Parathyroid adenoma (tissue), 2 donors: ENCODE results near the gene RPS6KA2.

ENCODE experiments used
- H2AFZ ChIP-seq: fragments of 300-600 bp; sonication (generic); one replicate; pipeline ENCODE4 v1.7.0; 2017; ENCODE audit warnings: antibody characterized with exemption, mild to moderate bottlenecking
- H3K27ac ChIP-seq: fragments of 300-600 bp; sonication (generic); one replicate; pipeline ENCODE4 v1.7.0; 2017
- H3K27me3 ChIP-seq: fragments of 300-600 bp; sonication (generic); one replicate; pipeline ENCODE4 v1.7.0; 2017; ENCODE audit warnings: low read length; ENCODE audit not compliant: control insufficient read depth, insufficient read depth
- H3K36me3 ChIP-seq: fragments of 300-600 bp; sonication (generic); one replicate; pipeline ENCODE4 v1.7.0; 2017; ENCODE audit warnings: low read length; ENCODE audit not compliant: control insufficient read depth, insufficient read depth
- H3K4me1 ChIP-seq: fragments of 300-600 bp; sonication (generic); one replicate; pipeline ENCODE4 v1.7.0; 2017; ENCODE audit warnings: control low read depth
- H3K4me2 ChIP-seq: fragments of 300-600 bp; sonication (generic); one replicate; pipeline ENCODE4 v1.7.0; 2017; ENCODE audit warnings: low read length
- H3K4me3 ChIP-seq: fragments of 300-600 bp; sonication (generic); one replicate; pipeline ENCODE4 v1.7.0; 2017; ENCODE audit warnings: low read depth, low read length
- H3K79me2 ChIP-seq: fragments of 300-600 bp; sonication (generic); one replicate; pipeline ENCODE4 v1.7.0; 2017; ENCODE audit warnings: control low read depth
- H3K9ac ChIP-seq: fragments of 300-600 bp; sonication (generic); one replicate; pipeline ENCODE4 v1.7.0; 2017; ENCODE audit warnings: mild to moderate bottlenecking
- H3K9me3 ChIP-seq: fragments of 300-600 bp; sonication (generic); one replicate; pipeline ENCODE4 v1.7.0; 2017; ENCODE audit warnings: low read length; ENCODE audit not compliant: control insufficient read depth
- CTCF ChIP-seq: fragments of 300-600 bp; sonication (generic); IDR thresholded peaks from one replicate; pipeline ENCODE4 v1.7.0; 2017; ENCODE audit warnings: antibody characterized with exemption, mild to moderate bottlenecking
- donor health status: primary hyperparathyroidism.

The RPS6KA2 gene

GRCh38 chr6:166446567-166447065 lies 180.4 kb downstream of the RPS6KA2 start:
- H3K36me3 ChIP-seq: no peaks in the 10 kb centered on the region

GRCh38 chr6:166446146-166446545 lies 180.9 kb downstream of the RPS6KA2 start:
- no peak for TF ChIP-seq CTCF
- H3K79me2 ChIP-seq: no peaks in the 10 kb centered on the region
- H3K27ac ChIP-seq: no peak overlapping the region
- H3K4me2 ChIP-seq: no peak overlapping the region
- H3K4me3 ChIP-seq: no peak overlapping the region
- H3K36me3 ChIP-seq: no peaks in the 10 kb centered on the region
- H2AFZ ChIP-seq: no peak overlapping the region
- H3K9ac ChIP-seq: no peak overlapping the region
- H3K9me3 ChIP-seq: no peaks in the 10 kb centered on the region
- no peaks in the 10 kb centered on the region for H3K27me3 ChIP-seq
- no peaks in the 10 kb centered on the region for H3K4me1 ChIP-seq

More at GRCh38 chr6:166446567-166447065, 180.4 kb downstream of the RPS6KA2 start:
- H3K79me2 ChIP-seq: no peaks in the 10 kb centered on the region
- no peak overlapping the region for H3K27ac ChIP-seq
- H3K9me3 ChIP-seq: no peaks in the 10 kb centered on the region
- no peaks in the 10 kb centered on the region for H3K4me1 ChIP-seq
- no peak overlapping the region for H3K9ac ChIP-seq
- no peak for TF ChIP-seq CTCF
- no peak overlapping the region for H3K4me3 ChIP-seq
- no peaks in the 10 kb centered on the region for H3K27me3 ChIP-seq
- H2AFZ ChIP-seq: no peak overlapping the region
- no peak overlapping the region for H3K4me2 ChIP-seq

- Histone ChIP-seq H3K4me1 (no peaks in the 10 kb centered on the region), H3K27me3 (no peaks in the 10 kb centered on the region), H3K9me3 (no peaks in the 10 kb centered on the region), H2AFZ (no peak overlapping the region), H3K4me2 (no peak overlapping the region), H3K79me2 (no peaks in the 10 kb centered on the region), H3K36me3 (no peaks in the 10 kb centered on the region), H3K27ac (no peak overlapping the region), H3K4me3 (no peak overlapping the region), H3K9ac (no peak overlapping the region)
- no peak for TF ChIP-seq CTCF
Measured at GRCh38 chr6:166444446-166444845, 182.6 kb downstream of the RPS6KA2 start.

- no peaks in the 10 kb centered on the region for H3K36me3 ChIP-seq
- H3K79me2 ChIP-seq: no peaks in the 10 kb centered on the region
- no peak overlapping the region for H3K4me2 ChIP-seq
- no peak overlapping the region for H2AFZ ChIP-seq
- no peak for TF ChIP-seq CTCF
- H3K27ac ChIP-seq: no peak overlapping the region
- H3K4me3 ChIP-seq: no peak overlapping the region
- H3K27me3 ChIP-seq: no peaks in the 10 kb centered on the region
- H3K9ac ChIP-seq: no peak overlapping the region
- H3K4me1 ChIP-seq: no peaks in the 10 kb centered on the region
- no peaks in the 10 kb centered on the region for H3K9me3 ChIP-seq
Measured at GRCh38 chr6:166443166-166443565, 183.9 kb downstream of the RPS6KA2 start.

GRCh38 chr6:166442131-166442685 lies 184.8 kb downstream of the RPS6KA2 start:
- no peaks in the 10 kb centered on the region for H3K9me3 ChIP-seq
- no peak for TF ChIP-seq CTCF

More at GRCh38 chr6:166442131-166442685, 184.8 kb downstream of the RPS6KA2 start:
- Histone ChIP-seq H3K4me3 (no peak overlapping the region), H3K27ac (no peak overlapping the region), H2AFZ (no peak overlapping the region), H3K9ac (no peak overlapping the region), H3K4me1 (no peaks in the 10 kb centered on the region), H3K27me3 (no peaks in the 10 kb centered on the region), H3K36me3 (no peaks in the 10 kb centered on the region), H3K4me2 (no peak overlapping the region), H3K79me2 (no peaks in the 10 kb centered on the region)
